ENCODE data around the gene GPC5.
"Not testable (repeated sequence)": the region's sequence is repeated elsewhere in the genome, so short reads cannot be mapped to it uniquely, and the experiment has no call there.

GPC5 gene

DNA sequence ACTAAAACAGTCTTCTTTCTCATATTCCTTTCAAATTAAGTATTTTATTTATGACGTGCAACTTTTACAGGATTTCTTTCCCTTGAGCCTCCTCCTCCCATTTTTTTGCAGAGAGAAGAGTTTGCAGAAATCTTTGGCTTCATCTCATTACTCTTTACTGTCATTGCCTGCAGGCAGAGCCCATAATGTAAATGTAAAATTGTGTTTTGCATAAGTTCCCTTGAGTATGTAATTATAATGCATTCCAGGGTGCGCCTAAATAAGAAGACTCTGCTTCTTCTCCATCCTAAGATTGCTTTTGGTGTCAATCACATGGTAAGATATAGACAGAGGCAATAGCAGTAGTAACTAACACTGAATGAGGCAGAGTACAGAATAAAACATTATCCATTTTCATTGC, 27.9 kb upstream of the GPC5 start:
- DNase-seq = no peak

DNA sequence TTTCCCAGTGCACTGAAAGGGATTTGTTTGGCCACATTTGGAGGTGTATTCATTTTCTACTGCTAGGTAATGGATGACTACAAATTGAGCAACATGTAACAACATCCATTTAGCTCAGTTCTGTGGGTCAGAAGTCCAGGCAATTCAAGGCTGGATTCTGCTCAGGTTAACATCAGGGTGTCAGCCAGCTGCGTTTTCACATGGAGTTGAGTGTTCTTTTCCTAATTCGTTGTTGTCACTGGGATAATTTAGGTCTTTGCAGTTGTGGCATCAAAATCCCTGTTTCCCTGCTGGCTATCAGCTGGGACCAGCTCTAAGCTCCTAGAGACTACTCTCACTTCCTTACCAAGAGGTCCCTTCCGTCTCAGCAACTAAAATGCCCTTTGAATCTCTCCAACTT, 25.5 kb upstream of the GPC5 start:
- no peak for DNase-seq

DNA sequence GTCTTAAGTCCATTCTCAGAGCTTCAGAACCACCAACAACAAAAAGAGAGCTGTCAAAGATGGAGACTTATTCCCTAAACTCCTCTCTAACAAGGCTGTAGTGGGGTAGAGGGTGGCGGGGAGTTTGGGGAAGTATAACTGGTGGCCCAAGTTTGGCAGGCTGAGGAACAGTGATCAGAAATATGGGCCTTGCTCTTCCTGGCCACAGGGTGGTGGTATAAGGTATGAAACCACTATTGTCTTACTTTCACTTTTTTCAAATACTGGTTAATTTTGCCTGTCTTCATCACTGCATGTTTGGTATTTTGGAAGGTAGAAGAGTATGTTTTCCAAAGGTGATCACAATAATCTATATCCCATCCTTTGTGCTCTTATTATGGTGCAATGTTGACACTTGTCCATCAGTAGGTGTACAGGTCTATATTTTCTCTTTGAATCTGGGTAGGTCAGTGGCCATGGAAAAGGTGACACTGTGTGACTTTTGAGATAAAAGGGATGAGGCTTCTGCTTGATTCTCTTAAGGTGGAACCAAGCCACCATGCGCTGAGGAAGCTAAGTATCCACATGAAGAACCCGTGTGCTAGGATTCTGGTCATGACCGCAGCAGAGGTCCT, 23.2 kb upstream of the GPC5 start:
- no peak for DNase-seq

DNA sequence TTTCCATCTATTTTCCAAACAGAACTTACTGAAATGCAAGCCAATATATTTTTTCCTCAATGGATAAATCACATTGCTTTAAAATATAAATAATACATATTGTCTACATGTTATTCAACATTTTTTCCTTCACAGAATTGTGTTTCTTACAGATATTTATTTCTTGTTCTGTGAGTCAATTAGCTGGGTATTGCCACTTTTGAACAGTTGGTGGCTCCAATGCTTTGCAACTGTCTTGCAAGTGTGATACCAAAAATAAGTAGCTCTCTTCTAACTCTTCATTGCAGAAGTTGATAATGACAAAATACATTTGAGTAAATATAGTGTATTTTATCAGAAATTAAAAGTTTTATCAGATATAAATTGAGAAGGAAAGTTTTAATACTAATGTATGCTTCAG, 17.1 kb upstream of the GPC5 start:
- no peak for DNase-seq

DNA sequence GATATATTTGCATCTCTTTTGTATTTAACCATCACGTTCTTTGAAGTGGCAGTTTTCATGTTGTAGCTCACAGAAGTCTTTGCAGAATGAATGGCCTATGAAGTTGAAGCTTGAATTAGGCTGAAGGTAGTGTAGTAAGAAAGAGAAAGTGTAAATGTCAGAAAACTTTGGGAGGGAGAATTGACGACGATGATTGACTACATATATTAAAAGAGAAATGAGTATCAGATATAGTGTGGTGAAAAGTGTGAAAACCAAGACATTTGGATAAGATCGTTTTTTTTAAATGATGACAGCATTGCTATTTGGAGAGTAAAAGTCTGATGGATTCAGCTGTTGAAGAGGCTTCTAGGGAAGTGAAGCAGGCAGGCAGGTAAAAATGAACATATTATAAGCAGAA, 14.6 kb upstream of the GPC5 start:
- DNase-seq = no peak

DNA sequence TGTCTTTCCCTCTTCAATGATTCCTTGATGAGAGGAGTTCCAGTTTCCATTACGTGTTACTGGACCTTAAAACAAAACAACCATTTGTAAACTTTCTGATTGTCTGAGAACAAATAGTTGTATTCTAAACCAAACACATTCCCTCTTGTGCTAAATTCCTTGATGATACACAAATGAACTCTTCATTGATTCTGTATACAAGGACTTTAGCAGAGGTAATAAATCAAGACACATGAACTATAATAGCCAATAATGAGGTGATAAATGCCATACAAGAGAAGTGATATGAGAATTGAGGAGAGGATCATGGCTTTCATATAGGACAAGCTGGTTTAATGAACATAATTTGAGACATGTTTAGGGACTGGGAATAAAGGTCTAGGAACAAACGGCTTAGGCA, 13.5 kb upstream of the GPC5 start:
- DNase-seq = no peak

DNA sequence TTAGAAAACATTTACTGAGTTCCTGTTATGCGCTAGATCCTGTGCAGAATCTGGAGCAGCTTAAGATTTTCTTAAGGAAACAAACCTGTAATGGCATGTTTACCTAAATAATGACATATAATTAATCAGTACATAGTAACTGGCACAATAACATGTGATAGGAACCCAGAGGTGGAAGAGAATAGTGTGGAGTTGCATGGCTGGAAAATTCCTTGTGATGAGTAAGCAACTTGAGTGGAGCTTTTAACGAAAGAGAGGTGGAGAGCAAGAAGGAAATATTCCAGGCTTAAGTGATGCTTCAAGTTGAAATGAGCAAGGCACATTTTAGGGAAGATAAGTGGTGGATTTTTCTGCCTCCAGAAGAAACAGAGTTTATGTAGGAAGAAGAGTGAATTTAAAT, 9.2 kb upstream of the GPC5 start:
- no peak for DNase-seq

DNA sequence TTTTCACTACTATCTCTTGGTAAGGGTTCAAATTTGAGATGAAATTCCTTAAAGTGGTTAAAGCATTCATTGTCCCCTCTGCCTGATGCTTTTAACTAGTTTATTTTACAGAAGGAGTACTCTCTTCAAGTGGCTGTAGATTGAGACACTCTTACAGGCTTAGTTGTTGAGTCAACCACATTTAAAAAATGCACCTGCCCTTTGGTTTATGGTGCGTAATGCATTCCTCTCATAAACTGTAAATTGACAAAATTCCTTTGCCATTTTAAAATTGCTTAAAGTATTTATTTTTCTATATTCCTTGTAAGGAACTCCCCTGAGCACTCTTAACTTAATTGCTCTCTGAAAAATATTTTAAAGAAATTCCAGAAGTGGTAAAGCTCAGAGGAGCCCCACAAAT, 826 bp upstream of the GPC5 start:
- no peak for DNase-seq

DNA sequence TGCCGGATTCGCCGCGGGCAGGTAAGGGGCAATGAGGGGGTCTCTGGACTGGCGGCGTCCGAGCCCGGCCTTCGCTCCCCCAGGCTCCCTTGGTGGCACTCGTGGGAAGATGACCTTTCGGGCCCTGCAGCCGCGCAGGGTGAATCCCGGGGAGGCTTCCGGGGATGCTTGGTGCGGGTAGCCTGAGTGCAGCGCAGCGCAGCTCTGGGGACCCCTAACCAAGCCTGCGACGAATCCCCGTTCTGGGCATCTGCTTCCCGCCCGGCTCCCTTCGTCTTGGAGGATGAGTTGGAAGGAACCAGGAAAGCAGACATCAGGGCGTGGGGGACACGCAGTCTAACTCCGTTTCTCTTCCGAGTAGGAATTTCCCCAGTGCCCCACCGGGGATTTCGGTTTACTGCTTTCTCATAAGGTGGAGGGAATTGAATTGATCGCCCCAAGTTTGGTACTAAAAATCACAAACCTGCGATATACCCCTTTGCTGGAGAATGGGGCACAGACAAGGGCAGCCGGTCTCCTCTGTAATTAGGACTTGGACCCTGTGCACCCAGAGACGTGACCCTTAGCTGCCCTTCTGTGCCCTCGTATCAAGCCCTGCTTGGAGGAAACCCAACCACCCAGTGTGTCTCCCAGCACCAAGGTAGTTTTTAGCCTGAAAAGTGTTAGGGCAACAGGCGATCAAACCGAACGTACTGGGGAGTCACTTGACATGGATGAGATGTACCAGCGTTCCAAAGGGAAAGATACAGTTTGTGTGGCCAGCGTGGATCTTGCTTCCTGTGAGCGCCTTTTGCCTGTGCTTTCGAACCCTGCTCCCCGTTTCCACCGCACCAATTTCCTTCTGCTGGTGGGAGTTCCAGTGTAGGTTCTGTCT, 1.0 kb downstream of the GPC5 start:
- no peak for DNase-seq

DNA sequence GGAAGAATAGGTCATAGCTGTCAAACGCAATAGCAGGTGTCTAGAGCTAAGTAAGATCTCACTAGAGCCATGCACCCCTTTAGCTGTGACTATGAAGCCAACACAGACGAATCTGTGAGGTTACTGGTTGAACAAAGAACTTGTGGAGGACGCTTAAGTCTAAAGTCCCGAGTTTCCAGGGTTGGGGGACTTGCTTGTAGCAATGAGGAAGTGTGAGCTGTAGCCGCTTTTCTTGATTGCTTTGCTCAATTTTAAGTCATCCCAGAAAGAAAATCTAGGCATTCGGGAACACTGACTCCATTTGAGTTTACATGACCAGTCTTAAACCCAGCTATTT, 1.6 kb downstream of the GPC5 start:
- DNase-seq = no peak

DNA sequence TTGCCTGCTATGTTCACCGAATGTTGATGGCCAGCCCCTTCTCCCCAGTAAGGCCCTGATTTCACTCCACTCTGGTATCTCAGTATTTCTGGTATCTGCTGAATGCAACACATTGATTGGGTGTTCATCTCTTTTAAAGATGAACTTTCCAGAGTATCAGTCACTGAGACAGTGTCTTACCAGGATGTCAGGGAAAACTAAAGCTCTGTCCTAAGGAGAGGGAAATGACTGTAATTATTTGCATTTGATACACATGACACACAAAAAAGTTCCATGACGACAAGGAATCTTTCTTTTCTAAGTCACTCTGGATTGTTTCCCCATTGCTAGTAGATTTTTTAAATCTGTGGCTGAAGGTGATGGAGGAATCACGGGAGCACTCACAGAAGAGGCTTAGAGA, 2.2 kb downstream of the GPC5 start:
- no peak for DNase-seq

DNA sequence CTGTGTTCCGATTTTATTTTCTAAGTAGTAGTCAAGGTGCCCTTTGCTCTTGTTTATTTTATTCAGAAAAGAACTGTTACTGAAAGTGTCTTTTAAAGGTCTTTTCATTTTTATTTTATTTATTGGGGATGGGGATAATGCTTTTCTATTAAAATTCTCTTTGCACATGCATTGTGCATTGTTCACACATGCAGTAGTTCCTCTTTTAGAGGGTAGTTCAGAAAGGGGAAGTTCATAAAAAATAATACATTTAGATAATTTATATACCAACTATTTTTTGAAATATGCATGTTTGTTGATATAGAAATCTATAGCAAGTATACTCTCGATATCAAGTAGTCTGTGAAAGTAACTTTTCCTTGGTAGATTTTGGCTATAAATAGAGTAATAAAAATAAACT, 3.5 kb downstream of the GPC5 start:
- no peak for DNase-seq

DNA sequence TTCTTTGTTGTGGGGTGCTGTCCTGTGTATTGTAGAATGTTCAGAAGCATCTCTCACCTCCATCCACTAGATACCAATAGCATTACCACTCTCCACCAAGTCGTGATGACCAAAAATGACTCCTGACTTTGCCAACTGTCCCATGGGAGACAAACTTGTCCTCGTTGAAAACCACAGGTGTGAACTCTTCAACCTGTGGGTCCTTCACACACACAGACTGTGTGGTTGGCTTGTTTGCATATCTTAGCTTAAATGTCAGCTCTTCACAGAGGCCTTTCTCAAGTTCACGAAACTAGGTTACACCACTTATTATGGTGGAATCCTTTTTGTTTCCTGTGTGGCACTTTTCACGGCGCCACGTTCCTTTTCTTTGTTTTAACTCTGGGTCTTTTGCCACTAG, 6.8 kb downstream of the GPC5 start:
- DNase-seq = no peak

DNA sequence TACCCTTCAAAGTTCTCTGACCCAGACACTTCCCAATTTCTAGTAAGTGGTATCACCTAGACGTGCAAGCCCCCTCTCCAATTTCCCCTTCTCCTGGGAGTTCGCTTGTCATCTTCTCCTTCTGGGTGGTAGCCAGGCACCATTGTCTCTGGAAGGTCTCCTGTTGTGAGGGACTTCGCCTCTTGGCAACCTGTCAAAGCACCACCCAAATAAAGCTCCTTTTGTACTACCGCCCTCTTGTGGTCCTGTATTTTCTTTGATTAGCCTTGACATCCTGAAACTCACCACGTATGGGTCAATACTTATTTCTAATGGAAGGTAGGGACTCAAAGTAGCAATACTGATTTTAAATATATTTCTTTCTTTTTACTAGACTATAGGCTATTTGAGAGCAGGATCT, 8.2 kb downstream of the GPC5 start:
- DNase-seq = no peak

DNA sequence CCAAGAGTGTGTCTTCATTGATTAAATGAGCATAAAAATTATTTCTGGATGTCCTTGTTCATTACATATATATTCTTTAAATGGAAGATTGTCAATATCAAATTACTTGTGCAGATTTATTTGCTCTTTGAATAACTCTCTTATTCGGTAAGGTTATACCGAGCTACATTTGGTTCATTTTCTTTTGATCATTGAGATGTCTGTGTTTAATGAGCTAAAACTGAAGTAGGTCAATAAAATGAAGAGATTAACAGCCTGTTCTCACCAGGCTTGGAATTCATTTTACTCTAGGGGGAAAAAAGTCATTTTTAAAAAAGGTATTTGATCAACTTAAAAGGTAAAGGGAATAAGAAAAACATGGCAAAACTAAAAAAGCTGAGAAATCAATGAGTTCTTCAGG, 10.6 kb downstream of the GPC5 start:
- DNase-seq = no peak

DNA sequence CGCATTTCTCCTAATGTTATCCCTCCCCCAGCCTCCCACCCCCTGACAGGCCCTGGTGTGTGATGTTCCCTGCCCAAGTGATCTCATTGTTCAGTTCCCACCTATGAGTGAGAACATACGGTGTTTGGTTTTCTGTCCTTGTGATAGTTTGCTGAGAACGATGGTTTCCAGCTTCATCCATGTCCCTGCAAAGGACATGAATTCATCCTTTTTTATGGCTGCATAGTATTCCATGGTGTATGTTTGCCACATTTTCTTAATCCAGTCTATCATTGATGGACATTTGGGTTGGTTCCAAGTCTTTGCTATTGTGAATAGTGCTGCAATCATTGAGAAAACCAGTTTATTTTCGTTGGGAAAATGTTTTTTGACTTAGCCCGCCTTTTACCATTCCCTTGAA, 18.2 kb downstream of the GPC5 start:
- DNase-seq = not testable (repeated sequence)

DNA sequence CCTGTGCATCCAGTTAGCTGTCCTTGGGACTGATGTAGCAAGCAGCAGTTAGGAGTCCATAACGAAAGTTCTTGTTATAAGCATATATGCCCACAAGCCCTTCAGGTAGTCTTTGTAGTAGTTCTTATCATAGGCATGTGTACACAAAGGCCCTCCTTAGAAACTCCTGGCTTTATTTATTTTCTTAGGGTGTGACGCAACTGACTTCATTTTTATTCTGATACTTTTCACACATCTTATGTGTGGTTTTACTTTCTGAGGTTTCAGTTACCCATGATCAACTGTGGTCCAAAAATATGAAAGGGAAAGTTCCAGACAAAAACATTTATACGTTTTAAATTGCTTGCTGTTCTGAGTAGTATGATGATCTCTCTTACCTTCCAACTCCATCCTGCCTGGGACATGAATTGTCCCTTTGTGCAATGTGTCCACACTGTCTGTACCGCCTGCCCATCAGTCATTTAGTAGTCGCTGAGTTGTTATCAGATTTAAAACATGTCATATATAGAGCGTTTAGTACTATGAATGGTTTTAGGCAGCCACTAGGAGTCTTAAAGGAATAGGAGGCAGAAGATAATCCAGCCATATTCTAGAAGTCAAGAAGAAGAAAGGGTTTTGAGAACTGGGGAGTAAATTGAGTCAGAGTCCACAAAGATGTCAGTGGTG, 19.4 kb downstream of the GPC5 start:
- no peak for DNase-seq

DNA sequence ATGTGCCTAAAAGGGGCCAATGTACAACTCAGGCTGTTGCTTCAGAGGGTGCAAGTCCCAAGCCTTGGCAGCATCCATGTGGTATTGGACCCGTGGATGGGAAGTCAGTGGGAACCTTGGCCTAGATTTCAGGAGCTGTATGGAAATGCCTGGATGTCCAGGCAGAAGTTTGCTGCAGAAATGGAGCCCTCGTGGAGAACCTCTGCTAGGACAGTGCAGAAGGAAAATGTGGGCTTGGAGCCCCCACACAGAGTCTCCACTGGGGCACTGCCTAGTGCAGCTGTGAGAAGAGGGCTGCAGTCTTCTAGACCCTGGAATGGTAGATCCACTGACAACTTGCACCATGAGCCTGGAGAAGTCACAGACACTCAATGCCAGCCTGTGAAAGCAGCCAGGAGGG, 28.5 kb downstream of the GPC5 start:
- DNase-seq = no peak

DNA sequence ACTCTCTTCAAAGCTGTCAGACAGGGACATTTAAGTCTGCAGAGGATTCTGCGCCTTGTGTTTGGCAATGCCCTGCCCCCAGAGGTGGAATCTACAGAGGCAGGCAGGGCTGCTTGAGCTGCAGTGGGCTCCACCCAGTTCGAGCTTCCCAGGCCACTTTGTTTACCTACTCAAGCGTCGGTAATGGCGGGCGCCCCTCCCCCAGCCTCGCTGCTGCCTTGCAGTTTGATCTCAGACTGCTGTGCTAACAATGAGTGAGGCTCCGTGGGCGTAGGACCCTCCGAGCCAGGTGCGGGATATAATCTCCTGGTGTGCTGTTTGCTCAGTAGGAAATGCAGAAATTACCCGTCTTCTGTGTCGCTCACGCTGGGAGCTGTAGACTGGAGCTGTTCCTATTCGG, 40.3 kb downstream of the GPC5 start:
- DNase-seq = not testable (repeated sequence)

DNA sequence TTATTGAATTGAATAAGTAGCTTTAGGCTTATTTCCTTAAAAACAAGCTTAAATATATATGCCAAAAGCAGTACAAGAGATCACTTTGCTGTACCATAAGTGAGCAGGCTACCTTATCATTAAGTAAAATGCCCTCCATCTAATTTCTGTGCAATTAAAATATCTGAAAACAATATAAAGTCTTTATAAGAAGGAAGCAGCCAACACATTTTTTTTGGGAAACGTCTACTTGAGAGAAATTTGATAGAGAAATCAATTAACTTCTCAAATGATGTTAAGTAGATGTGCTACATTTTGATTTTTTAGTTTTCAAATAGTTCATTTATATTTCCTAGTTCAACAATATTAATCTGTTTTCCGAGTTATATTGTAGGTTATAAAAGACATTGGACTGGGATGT, 52.5 kb downstream of the GPC5 start:
- no peak for DNase-seq

DNA sequence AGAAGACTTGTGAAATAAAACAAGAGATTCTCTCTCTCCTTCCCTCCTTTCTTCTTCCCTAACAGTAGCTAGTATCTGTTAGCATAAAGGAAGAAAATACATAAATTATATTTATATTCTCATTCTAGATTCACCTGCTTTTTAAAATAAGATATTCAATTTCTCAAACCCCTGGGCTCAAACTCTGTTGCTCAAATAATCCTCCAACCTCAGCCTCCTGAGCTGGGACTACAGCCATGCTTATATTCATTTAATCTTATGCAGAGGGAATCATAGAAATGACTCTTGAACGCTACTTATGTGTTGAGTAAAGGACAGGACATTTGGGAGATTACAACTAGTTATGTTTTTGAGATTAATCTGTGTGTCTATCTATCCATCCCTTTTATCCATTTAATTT, 56.2 kb downstream of the GPC5 start:
- no peak for DNase-seq

DNA sequence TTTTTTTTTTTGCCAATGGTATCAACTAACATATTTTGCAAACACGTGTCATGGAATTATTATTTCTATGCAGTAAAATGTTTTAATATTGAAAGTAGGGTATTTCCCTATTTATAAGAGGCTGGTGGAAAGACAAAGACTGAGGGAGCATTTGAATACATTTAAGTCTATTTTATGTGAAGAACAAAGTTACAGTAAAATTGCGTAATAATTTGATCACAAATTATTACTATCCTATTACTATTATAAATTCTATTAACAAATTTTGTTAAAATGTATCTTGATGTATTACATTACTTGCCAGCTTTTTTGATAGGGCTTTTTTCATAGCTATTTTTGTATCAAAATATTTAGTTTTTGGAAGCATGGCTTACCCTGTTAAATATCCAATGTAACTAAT, 58.4 kb downstream of the GPC5 start:
- DNase-seq = no peak

DNA sequence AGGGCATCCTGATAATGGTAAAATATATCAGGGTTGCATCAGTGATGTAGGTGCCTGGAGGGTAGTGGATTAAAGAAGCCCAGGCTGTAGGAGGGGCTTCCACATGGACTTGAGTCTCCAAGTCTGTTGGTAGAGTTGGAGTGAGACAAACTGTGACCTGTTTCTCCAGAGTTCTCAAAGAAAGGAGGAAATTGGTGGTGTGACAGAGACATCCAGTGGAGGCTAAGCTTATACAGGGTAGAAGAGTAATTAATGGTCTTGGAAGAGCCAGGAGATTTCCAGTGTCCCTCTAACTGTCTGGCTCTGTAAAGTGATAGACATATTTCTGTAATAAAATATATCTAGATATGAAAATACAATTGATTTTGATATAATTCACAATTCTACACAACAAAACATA, 61.1 kb downstream of the GPC5 start:
- DNase-seq = no peak

DNA sequence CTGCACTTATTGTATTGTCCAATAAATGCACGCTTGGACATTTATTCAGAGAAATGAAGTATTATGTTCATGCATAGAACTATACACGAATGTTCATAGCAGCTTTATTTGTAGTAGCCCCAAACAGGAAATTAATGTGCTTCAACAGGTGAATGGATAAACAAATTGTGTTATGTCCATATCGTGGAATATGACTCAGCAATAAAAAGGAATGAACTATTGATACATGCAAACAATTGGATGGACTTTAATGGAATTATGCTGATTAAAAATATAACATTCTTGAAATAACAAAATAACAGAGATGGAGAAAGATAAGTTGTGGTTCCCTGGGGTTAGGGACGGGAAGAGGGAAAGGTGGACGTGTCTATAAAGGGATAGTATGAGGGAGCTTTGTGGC, 65.9 kb downstream of the GPC5 start:
- no peak for DNase-seq

DNA sequence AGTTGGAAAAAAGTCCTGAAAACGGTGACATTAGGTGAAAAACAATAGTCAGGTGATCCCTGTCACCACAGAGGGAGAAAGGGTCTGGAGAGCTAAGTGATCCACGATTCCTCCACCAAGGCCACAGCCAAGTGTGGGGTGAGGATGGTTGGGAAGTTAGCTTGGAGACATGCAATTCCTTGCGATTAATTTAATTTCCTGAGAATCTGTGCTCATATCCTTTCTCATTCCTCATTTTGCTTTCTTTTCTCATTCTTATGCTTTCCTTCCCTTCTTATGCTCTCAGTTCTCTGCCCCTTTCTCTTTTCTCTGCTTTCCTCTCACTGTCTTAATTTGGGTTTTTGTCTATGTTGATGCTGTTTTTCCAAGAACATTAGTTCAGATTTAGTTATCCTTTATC, 68.8 kb downstream of the GPC5 start:
- DNase-seq = no peak
